ENCODE data around the gene FAM174C.

Gene FAM174C

DNA sequence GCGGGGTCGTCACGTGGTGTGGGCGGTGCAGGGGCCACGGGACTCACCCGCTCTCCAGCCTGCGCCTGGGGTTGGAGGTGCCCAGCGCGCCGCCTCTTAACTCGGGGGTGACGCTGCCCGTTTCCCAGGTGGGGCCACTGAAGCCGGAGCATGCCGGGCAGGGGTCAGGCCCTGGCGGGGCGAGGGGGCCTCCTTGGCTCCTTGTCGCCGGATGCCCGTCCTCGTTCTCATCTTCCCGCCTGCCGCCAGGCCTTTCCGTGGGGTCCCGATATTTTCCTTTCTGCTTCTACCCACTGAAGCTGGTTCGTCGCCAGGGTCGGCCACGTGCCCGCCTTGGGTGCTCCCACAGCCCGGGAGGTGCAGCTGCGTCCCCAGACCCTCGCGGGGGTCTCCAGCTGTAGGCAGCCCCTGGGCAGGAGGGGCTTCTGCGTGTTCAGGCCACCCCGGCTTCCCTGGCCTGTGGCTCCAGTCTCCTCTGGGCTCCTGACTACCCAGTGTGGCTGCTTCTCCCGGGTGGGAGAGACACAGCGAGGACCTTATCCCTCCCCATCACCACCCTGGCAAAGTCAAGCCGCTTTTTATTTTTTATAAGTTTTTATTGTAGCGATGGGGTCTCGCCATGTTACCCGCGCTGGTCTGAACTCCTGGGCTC lies 772 bp downstream of the FAM174C start:
- DNase-seq, result no peak

GRCh38 chr19:1276628-1277022 lies 1.3 kb downstream of the FAM174C start:
- DNase-seq, result no peak

- DNase-seq, result no peak
Observed at GRCh38 chr19:1277061-1277460, 1.7 kb downstream of the FAM174C start.

- DNase-seq, result no peak
Observed at GRCh38 chr19:1278074-1278473, 2.7 kb downstream of the FAM174C start.

- no peak for DNase-seq
Observed at GRCh38 chr19:1278713-1279660, 3.7 kb downstream of the FAM174C start.

GRCh38 chr19:1279782-1280341 lies 4.5 kb downstream of the FAM174C start:
- DNase-seq, result peak; percentile 77

DNA sequence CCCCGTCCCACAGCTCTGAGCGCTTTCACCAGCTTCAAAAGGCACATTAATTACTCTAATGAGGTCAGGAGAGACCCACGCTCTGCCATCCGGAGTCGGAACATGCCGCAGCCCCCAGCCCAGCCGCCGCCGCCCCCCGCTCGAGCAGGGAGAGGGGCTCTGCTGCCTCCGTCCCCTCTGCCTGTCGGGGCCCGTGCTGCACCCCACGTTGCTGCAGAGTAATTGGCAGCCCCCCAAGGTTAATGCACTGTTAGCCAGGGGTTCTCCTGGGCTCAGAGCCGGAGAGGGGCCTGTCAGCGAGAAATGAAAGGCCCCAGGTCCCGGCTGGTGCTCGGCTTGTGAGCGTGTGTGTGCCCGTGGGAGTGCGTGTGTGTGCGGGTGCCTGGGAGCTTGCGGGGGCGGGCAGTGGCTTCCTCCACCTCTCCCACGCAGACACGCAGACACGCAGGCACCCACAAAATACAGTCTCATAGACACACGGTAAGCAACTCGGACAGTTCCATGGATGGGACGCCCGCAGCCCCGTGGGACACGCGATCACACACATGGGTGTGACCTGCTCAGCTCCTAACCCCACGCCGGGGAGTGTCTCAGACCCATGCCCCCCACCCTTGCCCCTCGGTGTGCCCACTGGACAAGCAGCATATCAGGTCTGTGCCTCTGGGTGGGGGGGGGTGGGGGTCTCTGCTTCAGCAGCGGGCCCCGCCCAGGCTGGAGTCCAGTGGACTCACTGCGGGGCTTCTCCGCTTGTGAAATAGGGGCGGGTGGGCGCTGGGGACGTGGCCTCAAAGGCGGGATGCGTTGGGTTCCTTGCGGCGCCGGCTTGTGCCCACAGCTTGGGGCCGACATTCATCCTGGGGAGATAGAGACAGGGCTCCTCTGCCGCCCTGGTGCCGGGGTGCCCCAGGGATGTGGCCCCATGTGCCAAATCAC lies 5.6 kb downstream of the FAM174C start:
- no peak for DNase-seq

DNA sequence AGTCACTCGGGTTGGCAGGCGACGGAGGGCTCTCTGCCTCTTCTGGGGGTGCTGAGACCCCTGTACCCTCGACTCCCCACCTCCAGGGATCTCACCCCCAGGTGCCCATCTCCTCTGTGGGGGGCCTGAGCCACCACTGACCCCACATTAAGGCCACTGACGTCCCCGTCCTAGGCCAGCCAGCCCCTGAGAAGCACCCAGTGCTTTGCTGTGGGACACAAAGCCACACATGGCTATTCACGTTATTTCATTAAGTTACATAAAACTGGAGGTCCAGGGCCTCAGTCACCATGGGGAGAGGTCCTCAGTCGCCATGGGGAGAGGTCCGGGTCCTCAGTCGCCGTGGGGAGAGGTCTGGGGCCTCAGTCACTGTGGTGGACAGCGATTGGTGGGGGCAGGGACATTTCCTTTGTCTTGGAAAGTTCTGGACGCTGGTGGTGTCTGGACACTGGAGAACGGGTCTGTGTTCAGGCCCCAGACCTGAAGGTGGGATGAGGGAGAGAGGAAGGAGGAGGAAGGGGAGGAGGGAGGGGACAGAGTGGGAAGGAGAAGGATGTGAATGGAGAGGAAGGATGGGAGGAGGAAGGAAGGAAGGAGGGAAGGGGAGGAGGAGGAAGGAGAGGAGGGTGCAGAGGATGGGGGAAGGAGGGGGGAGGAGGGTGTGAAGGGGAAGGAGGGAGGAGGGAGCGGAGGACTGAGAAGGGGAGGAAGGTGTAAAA lies 6.4 kb downstream of the FAM174C start:
- DNase-seq, result no peak

DNA sequence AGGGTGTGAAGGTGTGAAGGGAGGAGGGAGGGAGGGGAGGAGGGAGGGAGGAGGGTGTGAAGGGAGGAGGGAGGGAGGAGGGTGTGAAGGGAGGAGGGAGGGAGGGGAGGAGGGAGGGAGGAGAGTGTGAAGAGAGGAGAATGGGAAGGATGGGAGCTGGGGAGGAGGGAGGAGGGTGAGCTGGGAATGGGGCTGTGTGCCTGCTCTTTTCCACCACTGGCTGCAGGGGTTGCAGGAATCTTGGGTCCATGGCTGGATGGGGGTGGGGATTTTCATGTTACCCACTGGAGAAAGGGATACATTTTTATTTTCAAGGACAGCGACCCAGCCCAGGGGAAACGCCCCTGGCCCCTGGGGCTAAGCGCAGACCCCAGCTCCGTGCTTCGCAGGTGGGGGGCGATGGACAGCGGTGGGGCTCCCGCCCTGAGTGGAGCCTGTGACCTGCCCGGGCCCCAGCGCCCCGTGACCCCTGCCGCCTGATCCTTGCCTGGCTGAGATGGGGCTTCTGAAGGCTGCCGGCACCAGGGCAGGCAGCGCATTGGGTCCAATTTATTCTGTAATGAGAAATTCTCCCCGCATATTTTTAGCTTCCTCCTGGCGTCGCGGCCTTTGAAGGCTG lies 7.4 kb downstream of the FAM174C start:
- no peak for DNase-seq

GRCh38 chr19:1283207-1283916 lies 8.0 kb downstream of the FAM174C start:
- no peak for DNase-seq

DNA sequence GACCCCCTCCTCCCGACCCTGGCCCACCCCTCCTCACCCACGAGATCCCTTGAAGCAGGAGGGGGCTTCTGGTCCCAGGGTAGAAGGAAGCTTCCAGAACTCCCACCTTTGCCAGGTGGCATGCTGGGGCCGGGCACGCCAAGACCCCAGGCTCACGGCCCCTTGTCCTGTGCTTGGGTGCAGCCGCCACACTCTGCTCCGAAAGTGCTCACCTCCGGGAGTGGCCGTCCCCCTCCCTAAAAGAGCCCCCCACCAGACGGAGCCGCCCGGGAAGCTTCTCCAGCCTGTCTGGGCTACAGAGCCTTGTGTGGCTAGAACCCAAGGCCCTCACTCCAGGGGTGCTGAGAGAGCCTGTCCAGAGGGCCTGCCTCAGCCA lies 8.6 kb downstream of the FAM174C start:
- no peak for DNase-seq

GRCh38 chr19:1284293-1284978 lies 9.1 kb downstream of the FAM174C start:
- no peak for DNase-seq

DNA sequence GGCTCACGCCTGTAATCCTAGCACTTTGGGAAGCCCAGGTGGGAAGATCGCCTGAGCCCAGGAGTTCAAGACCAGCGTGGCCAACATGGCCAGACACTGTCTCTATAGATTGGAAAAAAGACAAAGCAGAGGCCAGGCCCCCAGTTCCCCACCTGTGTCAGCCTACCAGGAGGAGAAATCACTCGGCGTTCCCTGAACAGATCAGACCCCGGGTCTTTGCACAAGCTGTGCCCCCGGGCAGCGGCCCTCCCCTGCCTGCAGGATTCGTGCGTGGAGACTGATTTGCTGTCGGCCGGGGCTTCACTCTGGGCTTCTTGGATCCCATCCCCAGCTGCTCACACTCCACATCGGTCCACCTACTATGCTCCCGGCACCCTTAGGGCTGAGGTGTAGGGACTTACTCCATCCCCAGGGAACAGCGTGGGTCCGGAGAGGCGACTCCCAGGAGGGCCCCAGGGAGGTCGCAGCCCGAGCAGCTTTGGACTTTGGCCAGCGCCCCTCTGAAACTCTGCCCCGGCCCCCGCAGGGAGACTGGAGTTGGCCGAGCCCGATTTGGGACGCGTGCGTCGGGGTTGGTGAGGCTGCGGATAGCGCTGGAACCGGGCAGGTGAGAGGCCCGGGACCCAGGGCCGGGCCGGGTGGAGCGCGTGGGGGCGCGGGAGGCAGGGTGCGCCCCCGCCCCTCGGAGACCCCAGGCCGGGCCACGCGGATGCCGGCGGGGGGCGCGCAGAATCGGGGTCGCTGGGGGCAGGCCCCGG lies 9.8 kb downstream of the FAM174C start:
- no peak for DNase-seq

- no peak for DNase-seq
Observed at GRCh38 chr19:1285737-1286360, 10.5 kb downstream of the FAM174C start, which contains the start of gene EFNA2. EFNA2 (plus strand) TSS chr19:1285873; CDS start chr19:1286169, 296 bp downstream.

DNA sequence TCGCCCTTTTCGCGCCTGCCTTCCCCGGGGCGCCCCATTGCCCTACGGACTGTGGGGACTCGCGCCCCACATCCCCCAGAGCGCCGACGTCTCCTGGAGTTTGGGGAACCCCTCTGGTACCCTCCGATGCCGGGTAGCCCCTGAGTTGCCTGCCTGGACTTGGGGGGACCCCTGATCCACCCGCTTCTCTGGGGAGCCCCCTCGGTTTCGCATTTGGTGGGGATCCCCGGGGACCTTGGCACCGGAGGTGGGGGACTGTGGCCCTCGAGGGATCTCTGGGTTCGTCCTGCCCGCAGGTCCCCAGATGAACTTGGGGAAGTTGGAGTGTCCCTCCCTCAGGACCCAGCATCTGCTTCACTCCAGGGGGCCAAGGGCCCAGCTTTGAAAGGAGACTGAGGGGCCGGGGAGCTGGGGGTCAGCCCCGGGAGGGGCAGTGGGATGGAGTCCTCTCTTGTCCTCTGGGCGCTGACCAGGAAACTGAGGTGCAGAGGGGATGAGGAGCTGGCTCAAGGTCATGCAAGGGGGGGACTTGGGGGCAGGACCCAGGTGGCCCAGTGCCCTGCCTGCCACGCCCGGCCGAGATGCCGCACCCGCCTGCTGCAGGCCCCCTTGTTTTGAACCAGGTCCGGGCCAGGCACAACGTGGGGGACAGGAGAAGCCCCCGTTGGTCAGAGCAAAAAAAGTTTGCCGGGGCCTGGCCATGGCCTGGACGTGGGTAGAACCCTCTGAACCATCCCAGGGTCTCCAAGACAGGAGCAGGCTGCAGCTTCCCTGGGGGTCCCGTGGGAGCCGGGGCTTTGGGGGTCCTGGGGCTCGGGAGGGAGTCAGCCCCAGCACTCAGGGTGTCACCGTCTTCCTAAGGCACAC lies 11.4 kb downstream of the FAM174C start:
- DNase-seq, result no peak

DNA sequence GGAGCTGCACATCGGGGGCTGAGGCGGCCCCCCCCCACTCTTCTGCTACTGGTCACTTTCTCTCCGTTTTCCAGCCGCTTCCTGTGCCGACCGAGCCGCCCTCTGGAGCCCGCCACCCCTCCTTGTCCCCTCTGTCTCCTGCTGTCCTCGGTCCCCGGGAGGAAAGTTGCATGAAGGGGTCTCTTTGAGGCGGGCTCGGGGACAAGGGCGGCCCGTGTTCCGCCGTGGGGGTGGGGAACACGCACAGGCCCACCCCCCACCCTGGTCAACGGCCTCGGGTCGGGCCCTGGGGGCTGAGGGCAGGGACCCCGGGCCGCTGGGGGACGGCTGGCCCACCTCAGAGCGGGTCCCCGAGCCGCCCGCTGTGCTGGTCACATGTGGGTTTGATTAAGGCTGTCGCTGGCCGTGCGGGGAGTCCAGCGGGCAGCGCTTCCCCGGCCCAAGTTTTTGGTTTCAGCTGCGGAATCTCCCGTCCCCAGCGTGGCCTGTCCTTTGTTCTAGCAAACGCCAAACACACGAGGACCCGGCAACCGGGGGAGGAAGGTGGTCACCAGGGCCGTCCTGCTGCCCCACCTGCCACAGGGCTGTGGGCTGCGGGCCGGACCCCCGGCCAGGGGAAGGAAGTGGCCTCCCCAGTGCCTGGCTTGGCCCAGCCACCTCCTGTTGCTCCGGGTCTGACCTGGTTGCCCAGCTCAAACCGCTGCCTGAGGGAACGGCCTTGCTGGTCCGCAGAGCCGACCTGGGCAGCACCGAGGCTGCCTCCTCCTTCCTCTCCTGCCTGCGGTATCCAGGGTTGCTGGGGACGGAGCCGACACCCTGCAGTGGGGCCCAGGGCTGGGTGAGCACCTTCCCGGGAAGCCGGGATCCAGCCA lies 12.3 kb downstream of the FAM174C start:
- DNase-seq, result no peak

- DNase-seq, result no peak
Observed at GRCh38 chr19:1288226-1288612, 12.9 kb downstream of the FAM174C start.
